G401.6 (cell line): Measurements from ENCODE around the gene WDR5.

Experiments
- FAIRE-seq: peaks from 2 replicates; lab custom pipeline; 2012; peaks lifted over from hg19 to GRCh38; lab: Jason Lieb, UNC

WDR5 gene

DNA sequence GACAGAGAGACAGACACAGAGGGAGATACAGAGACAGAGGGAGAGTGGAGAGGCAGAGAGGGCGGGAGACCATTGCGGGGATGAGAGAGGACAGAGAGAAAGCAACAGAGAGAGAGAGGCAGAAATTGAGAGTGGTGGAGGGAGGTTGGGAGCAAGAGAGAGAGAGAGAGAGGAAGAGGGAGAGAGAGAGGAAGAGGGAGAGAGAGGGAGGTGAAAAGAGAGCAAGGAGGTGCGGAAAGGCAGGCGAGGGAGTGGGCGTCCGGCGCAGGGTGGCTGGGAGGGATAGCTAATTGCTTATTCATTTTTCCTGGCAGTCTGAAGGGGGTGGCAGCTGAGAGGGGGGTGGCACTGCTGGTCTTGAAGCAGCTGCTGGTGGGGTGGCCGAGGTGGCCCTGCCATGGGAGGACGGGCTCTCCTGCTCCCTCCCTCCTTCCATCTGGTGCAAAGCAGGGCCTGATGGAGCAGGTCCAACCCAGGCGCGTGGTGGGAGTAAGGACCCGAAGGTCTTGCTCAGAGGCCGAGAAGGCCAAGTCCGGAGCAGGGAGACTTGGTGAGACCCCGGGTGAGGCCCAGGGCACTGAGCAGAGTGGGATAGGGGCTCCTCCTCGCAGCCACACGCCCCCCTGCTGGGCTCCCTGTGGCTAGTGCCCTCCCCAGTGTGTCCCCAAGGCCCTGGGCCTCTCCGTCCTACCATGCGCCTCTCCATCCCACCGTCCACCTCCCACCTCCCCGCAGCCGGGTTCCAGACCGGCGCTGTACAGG is 53.8 kb downstream of the WDR5 start:
- no peak for FAIRE-seq

DNA sequence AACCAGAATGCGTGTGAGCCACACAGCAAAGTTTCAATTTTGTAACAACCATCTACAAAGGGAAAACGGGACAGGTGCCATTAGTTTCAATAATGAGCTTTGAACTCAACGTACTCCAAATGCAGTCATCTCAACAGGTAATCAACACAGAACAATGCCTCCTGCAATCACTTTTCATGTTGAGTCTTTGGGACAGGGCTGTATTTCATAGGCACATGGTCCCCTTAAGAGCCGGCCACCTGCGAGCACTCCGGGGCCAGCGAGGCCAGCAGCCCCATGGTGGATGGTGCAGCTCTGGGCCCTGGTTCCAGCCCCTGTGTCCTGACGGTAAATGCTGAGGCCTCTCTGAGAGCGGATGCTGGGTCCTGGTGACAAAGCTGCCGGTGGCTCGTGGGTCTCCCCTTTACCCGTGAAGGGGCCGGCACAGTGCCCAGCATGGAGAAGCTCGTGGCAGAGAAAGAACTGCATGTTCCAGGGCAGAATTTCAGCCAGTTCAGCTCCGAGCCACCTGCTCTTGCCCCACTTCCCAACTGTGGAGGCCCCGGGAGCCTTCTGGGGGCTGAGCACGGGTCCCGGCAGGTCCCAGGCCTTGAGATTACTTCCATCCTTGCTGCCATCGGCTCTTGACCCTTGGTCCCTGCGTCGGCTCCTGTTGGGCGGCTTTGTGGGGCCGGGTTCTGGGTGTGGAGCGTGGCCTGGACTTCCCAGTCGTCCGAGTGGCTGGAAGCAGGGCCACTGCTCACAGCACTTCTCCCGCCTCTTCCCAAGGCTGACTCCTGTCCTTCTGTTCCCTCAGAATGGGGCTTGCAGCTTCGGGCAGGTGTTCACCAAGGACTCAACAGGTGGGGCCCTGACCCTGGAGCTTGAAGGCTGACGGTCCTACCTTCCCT is 54.6 kb downstream of the WDR5 start:
- FAIRE-seq, result no peak

DNA sequence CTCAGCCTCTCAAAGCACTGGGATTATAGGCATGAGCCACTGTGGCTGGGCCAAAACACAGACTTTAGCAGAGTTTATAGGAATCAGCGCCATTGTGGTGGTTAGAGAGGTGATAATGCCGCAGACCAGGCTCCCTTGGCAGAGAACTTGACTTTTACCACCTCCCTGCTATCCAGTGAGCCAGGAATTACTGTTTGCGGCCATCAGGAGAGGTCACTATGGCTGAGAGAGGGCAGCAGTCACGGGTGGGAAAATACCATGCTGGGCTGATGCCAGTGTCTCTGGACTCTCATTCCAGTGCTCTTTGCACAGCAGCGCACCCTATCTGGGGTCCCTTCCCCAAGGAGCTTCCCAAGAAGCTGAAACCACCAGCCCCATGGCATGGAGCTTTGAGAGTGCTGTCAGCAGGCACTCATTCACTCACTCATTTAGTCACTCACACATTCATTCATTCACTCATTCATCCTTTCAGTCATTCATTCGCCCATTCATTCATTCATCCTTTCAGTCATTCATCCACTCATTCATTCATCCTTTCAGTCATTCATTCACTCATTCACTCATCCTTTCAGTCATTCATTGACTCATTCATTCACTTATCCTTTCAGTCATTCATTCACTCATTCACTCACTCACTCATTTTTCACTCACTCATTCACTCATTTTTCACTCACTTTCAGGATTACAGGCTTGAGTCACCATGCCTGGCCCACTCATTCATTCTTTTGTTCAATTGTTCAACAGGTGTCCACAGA is 55.8 kb downstream of the WDR5 start:
- FAIRE-seq, result no peak

DNA sequence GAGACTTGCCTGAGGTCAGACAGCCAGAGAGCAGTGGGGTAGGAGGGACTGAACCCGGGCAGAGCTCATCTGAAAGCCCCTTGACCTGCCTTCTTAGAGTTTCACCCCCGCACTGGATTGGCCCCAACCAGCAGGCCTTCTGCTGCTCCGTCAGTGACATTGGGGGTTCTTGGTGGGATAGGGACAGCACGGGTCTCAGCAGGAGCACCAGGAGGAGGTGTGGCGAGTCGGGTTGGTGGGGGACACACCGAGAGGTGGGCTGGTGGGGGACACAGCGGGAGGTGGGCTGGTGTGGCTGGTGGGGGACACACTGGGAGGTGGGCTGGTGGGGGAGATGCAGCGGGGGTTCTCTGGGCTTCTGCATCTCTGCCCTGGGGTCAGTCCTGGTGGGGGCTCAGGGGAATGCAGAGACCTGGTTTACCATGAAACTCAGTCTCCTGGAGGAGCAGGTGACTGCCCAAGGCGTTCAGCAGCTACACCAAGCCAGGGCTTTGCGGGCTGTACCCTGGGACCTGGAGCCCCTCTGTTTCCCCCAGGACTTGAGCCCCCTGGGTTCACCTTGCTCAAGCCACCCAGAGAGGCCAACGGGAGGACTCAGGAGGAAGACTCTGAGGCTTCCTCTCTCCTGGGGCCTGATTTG is 56.5 kb downstream of the WDR5 start:
- no peak for FAIRE-seq

DNA sequence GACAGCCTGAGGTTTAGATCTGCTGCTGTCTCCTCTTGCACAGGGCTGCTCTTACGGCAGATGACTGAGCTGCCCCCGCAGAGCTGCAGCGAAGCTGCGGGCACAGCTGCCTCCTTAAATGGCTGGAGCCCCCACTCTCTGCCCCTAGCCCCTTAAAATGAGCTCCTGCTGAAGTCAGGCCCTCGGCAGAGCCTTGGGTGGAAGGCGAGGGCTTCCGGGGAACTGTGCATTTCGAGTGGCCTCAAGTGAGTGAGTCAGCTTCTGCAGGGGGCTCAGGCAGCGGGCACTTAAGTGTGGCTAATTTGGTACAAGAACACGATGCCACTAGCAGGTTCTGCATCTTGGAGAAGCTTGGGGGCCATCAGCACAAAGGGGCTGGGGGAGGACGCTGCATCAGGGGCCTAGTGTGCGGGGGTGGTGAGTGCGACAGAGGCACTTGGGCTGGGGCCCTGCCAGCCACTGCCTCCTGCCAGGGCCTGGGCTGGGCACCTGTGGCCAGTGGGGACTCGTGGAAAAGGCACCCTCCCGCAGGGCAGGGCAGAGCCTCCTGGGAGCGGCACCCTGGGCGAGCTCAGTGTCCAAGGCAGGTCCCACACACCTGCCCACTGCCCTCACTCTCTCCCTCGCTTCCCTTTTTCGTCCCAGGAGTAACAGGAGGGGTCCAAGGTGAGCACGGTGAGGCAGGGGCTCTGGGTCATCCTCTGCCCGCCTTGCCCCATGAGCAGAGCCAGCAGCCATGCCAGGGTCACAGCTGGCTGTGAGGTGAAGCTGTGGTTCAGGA is 57.3 kb downstream of the WDR5 start:
- no peak for FAIRE-seq

DNA sequence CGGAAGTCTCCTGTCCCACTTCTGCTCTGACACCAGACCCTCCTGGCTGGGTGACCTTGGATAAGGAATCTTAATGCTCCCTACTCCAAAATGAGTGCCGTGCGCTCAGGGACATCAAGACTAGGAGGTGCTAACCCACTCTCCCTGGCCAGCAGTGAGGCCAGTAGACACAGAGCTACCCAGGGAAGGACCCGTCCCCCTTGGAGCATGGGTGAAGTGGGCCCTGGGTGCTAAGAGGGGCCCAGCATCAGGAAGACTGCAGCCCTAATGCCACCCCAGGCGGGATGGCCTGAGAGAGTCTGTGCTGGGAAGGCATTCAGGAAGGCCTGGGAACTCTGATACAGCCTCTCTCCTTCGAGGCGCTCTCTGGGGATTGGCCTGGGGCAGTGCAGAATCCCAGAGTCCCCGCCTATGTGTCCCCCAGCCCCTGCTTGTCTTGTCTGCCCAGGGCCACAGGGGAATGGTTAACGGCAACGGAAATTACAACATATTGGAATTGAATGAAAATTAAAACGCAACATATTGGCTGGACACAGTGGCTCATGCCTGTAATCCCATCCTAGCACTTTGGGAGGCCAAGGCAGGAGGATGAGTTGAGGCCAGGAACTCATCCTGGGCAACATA is 58.1 kb downstream of the WDR5 start:
- no peak for FAIRE-seq

DNA sequence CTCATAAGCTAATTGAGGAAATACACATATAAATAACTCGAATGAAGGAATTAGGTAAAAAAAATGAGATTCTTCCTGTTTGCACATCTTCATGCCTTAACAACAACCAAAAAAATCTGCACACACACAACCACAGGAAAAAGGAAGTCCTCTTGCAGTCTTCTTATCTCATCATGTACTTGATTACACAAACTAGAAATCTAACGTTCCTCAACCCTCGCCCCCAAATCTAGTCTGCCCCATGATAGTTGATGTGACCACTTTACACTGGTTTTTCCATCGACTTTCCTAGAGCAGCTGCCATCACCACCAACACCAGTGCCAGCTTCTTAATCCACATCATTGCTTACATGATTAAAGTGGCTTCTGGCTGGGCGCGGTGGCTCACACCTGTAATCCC is 59.7 kb downstream of the WDR5 start:
- FAIRE-seq, result no peak

DNA sequence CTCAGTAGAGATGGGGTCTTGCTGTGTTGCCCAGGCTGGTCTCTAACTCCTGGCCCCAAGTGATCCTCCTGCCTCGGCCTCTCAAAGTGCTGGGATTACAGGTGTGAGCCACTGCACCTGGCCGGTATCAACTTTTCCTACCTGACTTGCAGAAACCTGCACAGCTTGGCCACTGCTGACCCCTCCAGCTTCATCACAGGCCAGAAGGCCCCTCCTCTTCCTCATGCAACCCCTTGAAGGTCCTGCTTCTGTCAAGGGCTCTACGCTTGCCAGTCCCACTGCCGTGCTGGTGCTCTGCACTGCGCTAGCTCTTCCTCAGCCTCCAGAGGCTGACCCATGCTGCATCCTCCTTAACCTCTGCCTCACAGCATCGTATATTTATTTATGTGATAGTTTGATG is 61.0 kb downstream of the WDR5 start:
- no peak for FAIRE-seq

DNA sequence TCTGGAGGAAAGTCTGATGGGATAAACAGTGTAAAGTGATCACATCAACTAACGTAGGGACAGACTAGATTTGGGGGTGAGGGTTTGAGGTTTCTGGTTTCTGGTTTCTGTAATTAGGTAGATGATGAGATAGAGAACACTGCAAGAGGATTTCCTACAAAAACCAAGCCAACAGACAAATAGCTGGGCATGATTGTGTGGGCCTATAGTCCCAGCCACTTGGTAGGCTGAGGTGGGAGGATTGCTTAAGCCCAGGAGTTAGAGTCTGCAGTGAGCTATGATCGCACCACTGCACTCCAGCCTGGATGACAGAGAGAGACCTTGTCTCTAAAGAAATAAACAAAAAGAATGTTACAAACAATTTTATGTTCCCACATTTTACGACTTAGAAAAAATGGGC is 62.9 kb downstream of the WDR5 start:
- FAIRE-seq, result no peak

DNA sequence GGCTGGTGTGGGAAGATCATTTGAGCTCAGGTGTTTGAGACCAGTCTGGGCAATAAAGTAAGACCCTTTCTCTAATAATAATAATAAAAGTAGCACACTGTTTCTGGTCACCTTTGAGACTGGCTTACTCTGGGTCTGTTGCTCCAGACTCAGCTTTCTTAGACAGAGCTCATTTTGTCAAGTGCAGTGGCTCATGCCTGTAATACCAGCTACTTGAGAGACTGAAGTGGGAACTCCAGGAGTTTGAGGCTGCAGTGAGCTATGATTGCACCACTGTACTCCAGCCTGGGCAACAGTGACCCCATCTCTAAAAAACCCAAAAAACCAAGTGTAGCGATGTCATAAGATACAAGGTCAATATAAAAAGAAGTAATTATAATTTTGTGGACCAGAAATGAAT is 64.8 kb downstream of the WDR5 start:
- no peak for FAIRE-seq

DNA sequence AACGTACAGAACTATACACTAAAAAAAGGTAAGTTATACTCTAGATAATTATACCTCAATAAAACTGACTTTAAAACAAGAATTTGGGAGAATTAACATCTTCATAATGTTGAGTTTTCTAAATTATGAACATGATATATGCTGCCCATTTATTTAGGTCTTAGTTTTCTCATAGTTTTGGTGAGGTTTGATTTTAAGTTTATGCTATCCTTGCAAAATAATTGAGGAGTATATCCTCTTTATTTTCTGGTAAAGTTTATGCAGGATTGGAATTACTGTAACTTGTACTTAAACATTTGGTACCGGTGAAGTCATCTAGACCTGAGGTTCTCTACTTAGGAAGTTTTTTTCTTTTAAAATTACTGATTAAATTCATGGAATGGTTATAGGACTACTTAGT is 67.3 kb downstream of the WDR5 start:
- no peak for FAIRE-seq

DNA sequence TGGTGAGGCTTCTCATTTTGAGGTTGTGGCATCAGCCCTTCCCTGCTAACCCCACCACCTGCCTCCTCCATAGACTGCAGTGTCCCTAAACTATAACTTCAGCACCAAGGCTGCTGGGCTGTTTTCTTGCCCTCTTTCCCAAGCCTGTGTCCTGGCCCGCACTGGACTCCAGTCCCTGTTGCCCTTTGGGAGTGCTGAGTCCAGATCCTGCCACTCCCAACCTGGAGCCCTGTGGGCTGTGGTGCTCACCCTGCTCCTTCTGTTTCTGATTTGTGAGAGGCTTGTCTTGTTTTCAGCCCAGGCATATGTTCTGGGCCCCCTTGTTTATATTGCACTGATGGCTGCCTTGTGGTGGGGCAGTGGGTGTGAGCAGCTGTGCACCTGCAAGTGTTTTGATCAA is 68.2 kb downstream of the WDR5 start:
- no peak for FAIRE-seq

DNA sequence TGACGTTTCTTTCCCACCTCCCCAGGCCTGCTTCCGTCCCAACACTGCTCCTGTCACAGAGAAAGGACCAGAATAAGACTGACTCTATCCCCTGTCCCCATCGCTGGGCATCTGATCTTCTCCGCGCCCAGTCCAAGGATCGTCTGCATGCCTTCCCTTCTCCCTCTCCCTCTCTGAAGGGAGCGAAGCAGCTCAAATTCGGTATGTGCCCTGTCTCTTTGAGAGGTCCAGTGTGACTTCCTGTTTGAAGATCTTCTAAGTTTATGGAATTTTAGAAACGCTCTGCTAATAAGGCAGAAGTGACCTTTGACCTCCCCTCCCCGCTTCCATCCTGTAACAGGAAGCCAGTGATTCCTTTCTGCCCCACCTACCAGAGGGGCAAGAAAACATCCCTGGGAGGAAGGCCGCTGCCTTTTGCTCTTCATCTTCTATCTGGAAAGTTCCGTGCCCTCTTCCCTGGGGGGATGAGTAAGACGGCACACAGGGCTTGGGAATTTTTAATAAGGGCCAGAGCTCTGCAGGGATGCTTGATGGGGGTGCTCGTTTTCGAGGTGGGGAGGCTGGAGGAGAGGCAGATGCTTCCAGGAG is 69.2 kb downstream of the WDR5 start:
- no peak for FAIRE-seq

DNA sequence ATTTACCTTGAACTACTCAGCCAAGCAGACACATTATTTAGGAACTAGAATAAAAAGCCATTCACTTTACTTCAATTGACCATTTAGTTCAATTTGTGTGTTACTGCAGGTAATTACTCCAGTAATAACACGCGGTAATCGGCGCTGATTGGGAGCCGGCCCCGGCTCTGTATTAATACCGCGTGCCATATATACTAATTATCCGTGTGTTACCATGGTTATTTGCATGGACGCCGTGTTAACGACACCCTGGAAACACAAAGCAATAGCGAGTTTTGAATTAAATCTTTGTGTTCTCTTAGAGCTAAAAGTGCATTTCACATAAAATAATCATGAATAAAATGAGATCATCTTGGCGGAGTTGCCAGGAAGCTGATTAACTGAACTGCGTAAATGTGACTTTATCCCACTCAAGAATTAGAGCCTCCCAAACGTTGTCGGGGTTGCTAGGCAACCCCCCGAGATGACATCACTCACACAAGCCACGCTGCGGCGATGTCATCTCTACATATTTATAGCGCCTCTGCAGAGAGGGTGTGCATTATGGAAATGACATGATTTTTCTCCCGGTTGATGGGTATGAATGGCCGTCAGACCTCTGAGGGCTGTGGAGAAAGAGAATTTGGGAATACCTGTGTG is 69.9 kb downstream of the WDR5 start:
- no peak for FAIRE-seq

DNA sequence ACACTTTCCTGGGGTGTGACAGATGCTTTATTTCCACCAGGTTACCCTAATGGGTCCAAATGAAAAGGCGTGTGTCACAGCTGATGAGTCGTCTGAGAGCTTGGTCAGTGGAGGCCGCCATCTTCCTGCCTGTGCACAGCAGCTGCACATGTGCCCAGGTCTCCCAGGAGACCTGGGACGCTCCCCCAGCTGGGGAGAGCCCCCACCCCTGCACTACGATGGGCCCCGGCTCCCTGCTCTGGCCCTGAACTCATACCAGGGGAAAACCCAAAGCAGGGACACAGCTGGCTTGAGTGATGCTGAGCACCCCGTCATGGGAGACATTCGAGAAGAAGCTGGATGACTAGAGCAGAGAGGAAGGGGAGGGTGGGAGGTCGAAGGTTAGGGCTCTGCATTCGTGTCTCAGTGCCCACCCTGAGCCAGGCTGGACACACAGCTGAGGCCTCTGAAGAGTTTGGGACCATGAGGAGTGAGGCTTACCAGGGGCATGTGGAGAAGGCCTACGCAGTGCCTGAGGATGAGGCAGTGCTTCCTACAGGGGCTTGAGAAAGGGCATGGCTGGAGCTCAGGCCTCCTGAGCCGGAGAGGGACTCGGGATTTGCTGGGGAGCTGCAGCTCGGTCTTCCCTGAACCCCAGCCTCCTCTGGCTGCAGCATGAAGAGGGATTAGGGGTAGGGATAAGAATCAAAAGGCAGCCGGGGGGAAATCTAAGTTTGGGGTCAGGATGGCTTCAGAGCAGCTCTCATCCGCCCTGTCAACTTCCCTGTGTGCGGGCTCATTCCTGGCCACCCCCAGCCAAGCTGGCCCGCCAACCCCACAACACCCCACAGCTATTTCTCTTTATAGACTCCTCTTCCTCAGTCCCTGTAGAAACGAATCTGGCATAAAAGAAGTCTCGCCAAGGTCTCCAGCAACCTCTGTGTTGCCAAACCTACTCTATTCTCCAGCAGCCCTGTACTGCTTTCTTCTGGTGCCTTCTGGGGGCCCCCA is 70.7 kb downstream of the WDR5 start:
- no peak for FAIRE-seq

DNA sequence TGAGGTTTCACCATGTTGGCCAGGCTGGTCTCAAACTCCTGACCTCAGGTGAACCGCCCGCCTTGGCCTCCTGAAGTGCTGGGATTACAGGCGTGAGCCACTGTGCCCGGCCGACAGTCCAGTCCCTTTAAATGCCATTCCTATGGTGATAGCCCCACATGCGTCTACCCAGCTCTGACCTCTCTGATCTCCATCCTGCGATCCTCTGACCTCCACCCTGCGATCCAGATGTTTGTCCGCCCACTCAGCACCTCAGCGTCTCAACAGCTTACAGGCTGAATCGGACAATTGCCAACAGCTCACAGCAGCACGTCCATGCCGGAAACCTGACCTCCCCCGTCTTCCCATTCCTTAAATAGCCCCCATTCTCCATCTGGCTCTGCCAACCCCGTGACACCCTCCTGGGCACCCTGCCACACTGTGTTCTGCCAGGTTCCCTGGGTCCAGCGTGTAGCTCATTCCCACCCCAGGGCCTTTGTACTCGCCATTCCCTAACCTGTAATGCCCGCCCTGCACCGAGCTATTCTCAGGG is 72.5 kb downstream of the WDR5 start:
- FAIRE-seq, result no peak

DNA sequence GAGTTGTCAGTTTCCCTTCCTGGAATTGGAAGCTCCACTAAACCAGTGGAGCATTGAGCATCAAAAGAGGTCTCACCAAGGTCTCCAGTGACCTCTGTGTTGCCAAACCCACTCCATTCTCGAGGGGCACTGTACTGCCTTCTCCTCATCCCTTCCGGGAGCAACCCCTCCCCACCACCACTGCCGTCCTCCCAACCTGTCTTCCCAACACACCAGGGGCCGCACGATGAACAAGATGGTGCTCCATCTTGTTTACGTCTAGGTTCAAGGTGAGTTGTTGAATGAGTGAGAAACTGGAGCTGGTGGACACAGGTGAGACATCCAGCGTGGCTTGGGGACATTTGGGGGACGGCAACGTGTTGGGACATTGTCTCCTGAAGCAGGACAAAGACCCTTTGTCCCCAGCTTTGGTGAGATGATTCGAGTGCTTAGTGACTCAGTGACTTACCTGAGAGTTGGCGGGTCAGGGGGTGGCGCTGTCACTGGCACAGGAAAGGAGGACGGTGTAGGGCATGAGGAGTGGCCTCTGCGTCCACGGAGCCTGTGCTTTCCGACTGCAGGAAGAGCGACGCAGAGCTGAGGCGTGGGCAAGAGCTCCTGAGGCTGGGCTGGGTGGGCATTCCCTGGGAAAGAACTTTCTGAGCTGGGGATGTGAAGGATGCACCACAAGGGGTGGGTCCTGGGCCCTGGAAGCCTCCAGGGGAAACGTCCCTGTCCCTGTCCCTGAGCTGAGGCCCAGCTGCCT is 73.3 kb downstream of the WDR5 start:
- FAIRE-seq, result no peak
